Sigmoid colon (tissue), 7 donors: ENCODE measurements around the gene OMP. TPM values are rescaled to one million over a fixed set of nuclear protein-coding genes. Genes with fewer than 3 reads are reported as not detected.

Experiments used
- DNase-seq: peaks from one replicate; pipeline ENCODE4 v3.0.0-alpha.2; 2019
- H3K27ac ChIP-seq, 4 donors: fragments of 200-600 bp; sonication (generic); one replicate each; pipeline ENCODE4 v1.5.1; 2016 to 2019; ENCODE audit warnings: mild to moderate bottlenecking in 1 of 4
- H3K27me3 ChIP-seq, 3 donors: fragments of 200-600 bp; sonication (generic); one replicate each; pipeline ENCODE4 v1.5.1; 2019; ENCODE audit warnings: mild to moderate bottlenecking in 1 of 3
- H3K36me3 ChIP-seq, 4 donors: fragments of 200-600 bp; sonication (generic); one replicate each; pipeline ENCODE4 v1.5.1; 2016 to 2019
- H3K4me1 ChIP-seq, 4 donors: fragments of 200-600 bp; sonication (generic); one replicate each; pipeline ENCODE4 v1.5.1; 2017 to 2019
- H3K4me3 ChIP-seq, 4 donors: fragments of 200-600 bp; sonication (generic); one replicate each; pipeline ENCODE4 v1.5.1; 2017 to 2019; ENCODE audit warnings: mild to moderate bottlenecking in 2 of 4, moderate library complexity in 1 of 4
- H3K9me3 ChIP-seq, 4 donors: fragments of 200-600 bp in 3 of 4; sonication (generic) in 3 of 4; one replicate each; pipeline versions ENCODE4 v1.5.1 to v1.6.1; 2013 to 2019
- CTCF ChIP-seq, 4 experiments: fragments of 450-650 bp in 3 of 4; fragments of 200-600 bp in 1 of 4; IDR thresholded peaks; one replicate each; pipeline ENCODE4 v1.5.1; 2016 to 2019; ENCODE audit warnings: antibody characterized with exemption in 4 of 4, mild to moderate bottlenecking in 3 of 4, moderate library complexity in 2 of 4
- EP300 ChIP-seq, 4 donors: sonication (generic); formaldehyde crosslinking; IDR thresholded peaks; one replicate each; pipeline ENCODE4 v1.6.1; 2017; ENCODE audit warnings: antibody characterized with exemption in 4 of 4
- POLR2A ChIP-seq, 2 donors: fragments of 450-650 bp; IDR thresholded peaks; one replicate each; pipeline ENCODE4 v1.6.1; 2016; ENCODE audit warnings: antibody characterized with exemption in 2 of 2, mild to moderate bottlenecking in 2 of 2, moderate library complexity in 2 of 2
- POLR2AphosphoS5 ChIP-seq, 4 donors: sonication (generic); formaldehyde crosslinking; IDR thresholded peaks; one replicate each; pipeline ENCODE4 v1.6.1; 2017; ENCODE audit warnings: antibody characterized with exemption in 4 of 4
- WGBS, 2 donors: extraction: QIAGEN DNeasy Blood & Tissue Kit; methylation state at CpG; one replicate each; pipeline ENCODE4 v1.1.7; 2013; 5-methylcytosine and 5-hydroxymethylcytosine counted together
- intact Hi-C: fragments of 100-400 bp; cut with DNase I; formaldehyde crosslinking; loops from one replicate; pipeline ENCODE4 v1.15.1; 2023
- polyA plus RNA-seq, 3 donors: library from polyadenylated mRNA; stranded (reverse); fragments of 200-250 nt; gene quantifications; one replicate each; pipeline ENCODE4 v1.2.3, GENCODE V29; 2013
- total RNA-seq, 4 donors: library from RNA; depleted of rRNA; stranded (reverse); fragments of >200 nt; gene quantifications; one replicate each; pipeline ENCODE4 v1.1.0, GENCODE V29; 2016
- donor health status: healthy with polysubstance abuse.
- donor health status: Bipolar disorder and iron deficiency.
- donor health status: healthy.

The OMP gene
- total and polyA plus RNA-seq, 7 donors: 1.4 to 4.5 TPM; not detected in 5

- WGBS, 2 donors: 35 to 77% methylated on average over 7 of the region's 7 CpGs
- no peak for DNase-seq
- H3K27me3 ChIP-seq: peaks cover 0 to 18% (median 0%) of the 10 kb centered on the region in 3 donors
- no peaks in the 10 kb centered on the region for H3K9me3 ChIP-seq
- H3K27ac ChIP-seq: no peak overlapping the region
- peaks cover 0 to 6% (median 2%) of the 10 kb centered on the region in 4 donors for H3K4me1 ChIP-seq
- intact Hi-C loops: no loop called here
- no peak for TF ChIP-seq EP300 (IDR thresholded peaks at IDR 0.05)
- TF ChIP-seq CTCF (IDR thresholded peaks at IDR 0.05): no peak
- no peak for TF ChIP-seq POLR2A (IDR thresholded peaks at IDR 0.05)
- TF ChIP-seq POLR2AphosphoS5 (IDR thresholded peaks at IDR 0.05): no peak
- H3K36me3 ChIP-seq: no peaks in the 10 kb centered on the region
- no peak overlapping the region for H3K4me3 ChIP-seq
Observed at GRCh38 chr11:77144857-77145428, 42.3 kb downstream of the OMP start.

DNA sequence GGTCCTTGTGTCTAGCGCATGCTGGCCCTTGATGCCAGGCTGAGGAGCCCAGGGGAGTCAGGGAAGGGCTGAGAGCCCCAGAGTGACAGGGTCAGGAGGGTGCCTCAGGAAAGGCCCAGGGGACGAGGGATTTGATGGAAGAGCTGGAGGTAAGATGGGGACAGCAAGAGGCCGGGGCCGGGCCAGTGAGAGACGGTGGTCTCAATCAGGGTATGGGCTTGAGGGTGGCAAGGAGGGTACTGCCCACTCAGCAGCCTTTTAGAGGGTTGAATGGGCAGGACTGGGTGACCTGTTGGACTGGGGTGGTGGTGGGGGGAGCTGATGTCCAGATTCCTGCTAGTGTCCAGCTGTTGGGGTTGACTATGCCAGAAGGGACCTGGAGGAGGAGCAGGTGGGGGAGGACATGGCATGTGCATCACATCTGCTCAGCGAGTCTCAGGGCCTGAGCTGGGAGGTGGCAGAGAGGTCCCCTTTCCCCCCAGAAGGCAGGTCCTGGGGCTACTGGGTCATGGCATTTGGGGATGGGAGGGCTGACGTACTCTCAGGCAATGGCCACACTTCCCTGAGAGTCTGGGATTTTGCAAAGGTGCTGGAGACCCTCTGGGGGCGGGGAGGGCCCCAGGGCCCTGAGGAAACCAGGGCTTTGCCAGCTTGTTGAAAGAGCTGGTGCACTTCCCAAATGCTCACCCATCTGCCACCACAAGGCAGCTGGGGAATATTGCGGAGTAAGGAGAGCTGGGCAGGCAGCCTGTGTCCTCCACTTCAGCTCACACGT lies 43.8 kb downstream of the OMP start:
- H3K4me3 ChIP-seq: no peak overlapping the region
- no peaks in the 10 kb centered on the region for H3K9me3 ChIP-seq
- TF ChIP-seq POLR2AphosphoS5 (IDR thresholded peaks at IDR 0.05): no peak
- no peak for TF ChIP-seq EP300 (IDR thresholded peaks at IDR 0.05)
- no peak for TF ChIP-seq CTCF (IDR thresholded peaks at IDR 0.05)
- TF ChIP-seq POLR2A (IDR thresholded peaks at IDR 0.05): no peak
- peaks cover 0 to 18% (median 0%) of the 10 kb centered on the region in 3 donors for H3K27me3 ChIP-seq
- 90 to 92% methylated on average over 10 of the region's 10 CpGs for WGBS, 2 donors
- no peak overlapping the region for H3K27ac ChIP-seq
- no peaks in the 10 kb centered on the region for H3K36me3 ChIP-seq
- intact Hi-C loops: no loop called here
- no peak for DNase-seq
- peaks cover 0 to 6% (median 2%) of the 10 kb centered on the region in 4 donors for H3K4me1 ChIP-seq

GRCh38 chr11:77147036-77147315 lies 44.3 kb downstream of the OMP start:
- TF ChIP-seq POLR2AphosphoS5 (IDR thresholded peaks at IDR 0.05): no peak
- no peak for TF ChIP-seq CTCF (IDR thresholded peaks at IDR 0.05)
- TF ChIP-seq POLR2A (IDR thresholded peaks at IDR 0.05): no peak
- TF ChIP-seq EP300 (IDR thresholded peaks at IDR 0.05): no peak
- Histone ChIP-seq H3K27me3 (peaks cover 0 to 18% (median 0%) of the 10 kb centered on the region in 3 donors), H3K27ac (no peak overlapping the region), H3K4me3 (no peak overlapping the region), H3K9me3 (no peaks in the 10 kb centered on the region), H3K36me3 (no peaks in the 10 kb centered on the region), H3K4me1 (peaks cover 0 to 6% (median 2%) of the 10 kb centered on the region in 4 donors)
- 81 to 92% methylated on average over 1 of the region's 1 CpG for WGBS, 2 donors
- DNase-seq: no peak
- intact Hi-C loops: no loop called here

GRCh38 chr11:77147668-77148321 lies 45.2 kb downstream of the OMP start:
- TF ChIP-seq CTCF (IDR thresholded peaks at IDR 0.05): no peak
- no peak for TF ChIP-seq EP300 (IDR thresholded peaks at IDR 0.05)
- TF ChIP-seq POLR2AphosphoS5 (IDR thresholded peaks at IDR 0.05): no peak
- TF ChIP-seq POLR2A (IDR thresholded peaks at IDR 0.05): no peak

More at GRCh38 chr11:77147668-77148321, 45.2 kb downstream of the OMP start:
- peak overlapping the region in 3 of 4 donors; percentile 5 to 17 (median 11) for H3K4me3 ChIP-seq
- no peak for DNase-seq
- no peaks in the 10 kb centered on the region for H3K9me3 ChIP-seq
- no peaks in the 10 kb centered on the region for H3K36me3 ChIP-seq
- H3K27me3 ChIP-seq: peaks cover 0 to 18% (median 0%) of the 10 kb centered on the region in 3 donors
- H3K27ac ChIP-seq: no peak overlapping the region
- 7 to 21% methylated on average over 47 of the region's 47 CpGs for WGBS, 2 donors
- intact Hi-C loops: no loop called here
- H3K4me1 ChIP-seq: peaks cover 0 to 6% (median 2%) of the 10 kb centered on the region in 4 donors
